ENCODE measurements around the gene PLEKHM2. TPM values are rescaled to one million over a fixed set of nuclear protein-coding genes. Genes with fewer than 3 reads are reported as not detected.

PLEKHM2 gene
- polyA plus RNA-seq, 4 donors = 42.3 to 54.1 (median 49.1) TPM

GRCh38 chr1:15755646-15756040, 71.5 kb downstream of the PLEKHM2 start:
- no peak for DNase-seq (ENCODE audit: low read depth in 4 of 4, low spot score in 2 of 4)

- DNase-seq (ENCODE audit: low read depth in 4 of 4, low spot score in 2 of 4) = no peak
These were observed 72.3 kb downstream of the PLEKHM2 start for GRCh38 chr1:15756143-15757015.

DNA sequence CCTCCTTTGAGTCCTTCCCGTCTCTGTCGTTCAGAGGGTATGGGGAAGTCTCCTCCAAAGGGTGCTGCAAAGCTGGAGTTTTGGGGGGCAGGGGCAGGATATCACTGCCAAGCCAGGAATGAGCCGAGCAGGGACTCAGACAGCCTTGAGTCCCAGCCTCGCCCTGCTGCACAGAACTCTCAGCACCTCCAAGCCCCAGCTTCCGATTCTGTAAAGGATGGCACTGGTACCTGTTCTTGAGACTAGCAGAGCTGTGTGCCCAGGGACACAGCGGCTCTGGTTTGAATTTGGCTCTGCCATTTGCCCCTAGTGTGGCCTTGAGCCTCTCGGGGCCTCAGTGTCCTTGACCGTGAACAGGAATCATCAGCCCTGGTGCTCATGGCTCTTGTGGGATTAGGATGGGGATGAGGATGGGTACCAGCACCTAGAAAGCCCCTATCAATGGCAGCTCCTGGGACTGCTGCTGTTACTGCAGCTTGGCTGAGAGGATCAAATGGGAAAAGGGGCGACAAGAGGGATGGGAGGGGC, 73.0 kb downstream of the PLEKHM2 start:
- DNase-seq (ENCODE audit: low read depth in 4 of 4, low spot score in 2 of 4) = no peak

DNA sequence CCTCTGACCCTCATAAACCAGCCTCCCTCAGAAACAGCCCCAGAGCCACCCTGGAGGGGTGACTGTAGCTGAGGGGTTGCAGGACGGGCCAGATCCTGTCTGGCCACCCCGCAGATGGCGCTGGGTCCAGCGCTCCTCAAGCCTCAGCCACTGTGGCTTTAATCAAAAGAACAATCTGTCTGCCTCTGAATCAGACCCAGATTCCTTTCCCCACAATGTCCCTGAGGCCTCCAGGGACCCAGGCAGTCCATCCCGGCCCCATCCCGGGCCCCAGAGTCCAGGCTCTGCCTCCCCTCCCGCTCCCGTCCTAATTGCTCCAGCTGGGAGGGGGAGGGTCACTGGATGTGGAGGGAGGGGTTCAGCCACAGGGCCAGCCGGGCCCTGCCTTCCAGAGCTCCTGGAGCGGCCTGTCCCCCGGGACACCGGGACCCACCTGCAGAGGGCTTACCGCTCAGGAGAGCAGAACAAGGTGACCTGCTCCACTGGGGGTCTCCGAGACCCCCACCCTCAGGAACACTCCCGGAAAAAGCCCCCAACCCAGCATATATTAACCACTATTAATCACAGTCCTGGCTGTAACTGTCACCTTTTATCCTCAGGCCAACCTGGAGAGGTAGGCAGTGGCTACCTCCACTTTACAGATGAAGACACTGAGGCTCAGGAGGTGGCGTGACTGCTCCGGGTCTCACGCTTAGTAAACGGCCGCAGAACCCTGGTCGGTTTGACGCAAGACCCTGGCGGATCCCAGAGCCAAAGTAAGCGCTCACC, 73.6 kb downstream of the PLEKHM2 start:
- DNase-seq (ENCODE audit: low read depth in 4 of 4, low spot score in 2 of 4) = no peak

GRCh38 chr1:15758343-15758931, 74.3 kb downstream of the PLEKHM2 start, which contains the start of gene FBLIM1:
Gene FBLIM1 (plus strand): TSS chr1:15758795. CDS start chr1:15764984, 6,189 bp downstream.
- no peak for DNase-seq (ENCODE audit: low read depth in 4 of 4, low spot score in 2 of 4)

DNA sequence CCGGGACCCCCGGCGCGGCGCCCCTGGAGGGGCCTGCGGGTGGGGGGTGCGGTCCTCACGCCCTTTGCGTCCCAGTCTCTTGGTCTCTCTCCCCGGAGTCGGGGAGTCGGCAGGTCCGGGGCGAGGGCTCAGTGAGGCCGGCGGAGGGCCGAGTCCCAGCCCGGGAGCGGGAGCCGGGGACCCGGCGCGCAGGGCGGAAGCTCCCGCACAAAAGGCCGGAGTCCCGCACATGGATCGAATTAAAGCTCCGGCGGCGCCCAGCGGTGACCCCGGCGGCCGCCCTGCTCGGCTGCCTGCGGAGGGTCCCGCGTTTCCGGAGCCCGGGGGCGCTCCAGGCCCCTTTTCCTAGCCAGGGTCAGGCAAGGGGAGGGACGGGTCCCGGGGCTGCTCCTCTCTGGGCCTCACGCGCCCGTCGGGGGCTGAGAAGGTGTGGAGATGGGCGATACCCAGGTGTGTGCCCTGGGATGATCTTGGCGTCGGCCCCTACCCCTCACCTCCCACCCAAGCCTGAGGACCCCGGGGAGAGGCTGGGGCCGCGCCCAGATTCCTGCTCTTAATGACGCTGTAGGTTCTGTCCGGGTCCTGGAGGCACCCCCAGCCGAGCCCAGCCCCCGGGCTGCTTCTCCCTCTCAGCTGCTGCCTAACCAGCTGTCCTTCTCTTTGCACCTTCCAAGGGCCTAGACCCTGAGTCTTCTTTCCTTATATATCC, 75.0 kb downstream of the PLEKHM2 start:
- no peak for DNase-seq (ENCODE audit: low read depth in 4 of 4, low spot score in 2 of 4)

- peak in 2 of 4 donors; percentile 49 to 67 for DNase-seq (ENCODE audit: low read depth in 4 of 4, low spot score in 2 of 4)
These were observed 76.5 kb downstream of the PLEKHM2 start for GRCh38 chr1:15760520-15761211.

GRCh38 chr1:15761366-15762128, 77.4 kb downstream of the PLEKHM2 start:
- no peak for DNase-seq (ENCODE audit: low read depth in 4 of 4, low spot score in 2 of 4)

- DNase-seq (ENCODE audit: low read depth in 4 of 4, low spot score in 2 of 4) = no peak
These were observed 78.4 kb downstream of the PLEKHM2 start for GRCh38 chr1:15762546-15762945.

DNA sequence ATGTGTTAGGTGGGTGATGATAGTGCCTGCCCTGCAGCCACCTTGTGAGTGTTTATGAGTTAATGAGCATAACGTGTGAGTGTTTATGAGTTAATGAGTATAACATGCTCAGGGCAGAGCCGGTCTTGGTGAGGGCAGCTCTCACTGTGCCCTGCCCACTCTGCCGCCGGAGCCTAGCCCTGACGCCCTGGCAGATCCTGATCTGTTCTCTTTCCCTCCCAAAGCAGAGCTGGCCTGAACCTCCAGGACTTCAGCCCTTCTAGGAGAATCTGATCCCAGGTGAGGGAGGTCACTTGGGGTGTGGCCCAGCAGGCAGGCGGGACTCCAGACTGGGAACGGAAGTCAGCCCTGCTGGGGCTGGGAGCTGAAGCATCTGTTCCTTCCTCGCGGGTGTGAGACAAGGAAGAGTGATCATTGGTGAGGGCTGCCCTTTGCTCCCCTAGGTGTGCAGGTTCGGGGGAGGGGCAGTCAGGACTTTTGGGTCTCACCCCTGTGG, 80.2 kb downstream of the PLEKHM2 start:
- no peak for DNase-seq (ENCODE audit: low read depth in 4 of 4, low spot score in 2 of 4)

DNA sequence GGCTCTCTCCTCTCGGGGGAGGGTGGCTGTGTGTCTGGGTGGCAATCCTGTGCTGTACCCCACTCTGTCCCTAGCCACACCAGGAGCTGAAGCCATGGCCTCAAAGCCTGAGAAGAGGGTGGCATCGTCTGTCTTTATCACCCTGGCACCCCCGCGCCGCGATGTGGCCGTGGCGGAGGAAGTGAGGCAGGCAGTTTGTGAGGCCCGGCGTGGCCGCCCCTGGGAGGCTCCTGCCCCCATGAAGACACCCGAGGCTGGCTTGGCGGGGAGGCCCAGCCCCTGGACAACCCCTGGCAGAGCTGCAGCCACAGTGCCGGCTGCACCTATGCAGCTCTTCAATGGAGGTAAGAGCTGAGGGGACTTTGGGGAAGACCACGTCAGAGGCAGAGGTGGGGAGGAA, 80.8 kb downstream of the PLEKHM2 start:
- no peak for DNase-seq (ENCODE audit: low read depth in 4 of 4, low spot score in 2 of 4)

DNA sequence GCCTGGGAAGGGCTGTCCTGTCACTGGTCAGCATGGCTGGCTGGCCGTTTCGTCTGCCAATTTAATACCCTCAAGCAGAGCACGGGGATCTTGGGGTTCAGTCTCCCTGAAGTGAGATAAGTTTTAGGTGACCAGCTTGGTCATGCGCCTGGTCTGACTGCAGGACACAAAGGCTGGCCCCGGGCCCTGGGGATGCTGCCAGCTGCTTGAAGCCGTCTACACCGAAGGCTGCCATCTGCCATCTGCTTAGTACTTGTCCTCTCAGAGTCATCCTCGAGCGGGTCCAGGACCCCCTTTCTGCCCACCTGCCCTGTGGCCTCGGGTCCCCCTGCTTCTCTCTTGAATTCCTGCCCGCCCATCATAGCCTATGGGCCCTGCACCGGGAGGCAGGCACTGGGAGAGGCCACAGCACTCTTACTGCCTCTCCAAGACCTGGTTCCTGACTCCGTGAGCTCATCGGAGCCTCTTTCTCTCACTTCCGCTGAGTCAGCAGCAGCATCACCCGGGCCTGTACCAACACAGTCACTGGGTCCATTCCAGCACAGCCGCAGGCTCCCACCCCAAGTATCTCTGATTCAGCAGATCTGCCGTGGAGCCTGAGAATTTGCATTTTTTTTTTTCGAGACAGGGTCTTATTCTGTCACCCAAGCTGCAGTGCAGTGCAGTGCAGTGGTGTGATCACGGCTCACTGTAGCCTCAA, 81.5 kb downstream of the PLEKHM2 start:
- DNase-seq (ENCODE audit: low read depth in 4 of 4, low spot score in 2 of 4) = no peak

- DNase-seq (ENCODE audit: low read depth in 4 of 4, low spot score in 2 of 4) = no peak
These were observed 83.8 kb downstream of the PLEKHM2 start for GRCh38 chr1:15767941-15768340.

DNA sequence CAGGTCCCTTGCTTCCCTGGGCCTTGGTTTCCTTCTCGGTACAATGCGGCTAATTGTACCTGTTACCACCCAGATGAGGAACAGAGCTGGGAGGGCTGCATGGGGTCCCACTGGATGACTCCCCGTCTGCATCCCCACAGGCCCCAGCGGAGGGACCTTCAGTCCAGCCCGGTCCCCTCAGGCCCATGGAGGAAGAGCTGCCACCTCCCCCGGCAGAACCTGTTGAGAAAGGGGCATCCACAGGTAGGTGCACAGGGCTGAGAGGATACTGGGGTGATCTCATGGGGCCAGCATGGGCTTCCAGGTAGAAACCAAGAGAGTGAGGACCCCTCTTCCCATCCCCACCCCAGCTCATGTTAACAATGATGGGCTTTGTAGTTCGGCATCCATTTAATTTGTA, 84.3 kb downstream of the PLEKHM2 start:
- no peak for DNase-seq (ENCODE audit: low read depth in 4 of 4, low spot score in 2 of 4)

DNA sequence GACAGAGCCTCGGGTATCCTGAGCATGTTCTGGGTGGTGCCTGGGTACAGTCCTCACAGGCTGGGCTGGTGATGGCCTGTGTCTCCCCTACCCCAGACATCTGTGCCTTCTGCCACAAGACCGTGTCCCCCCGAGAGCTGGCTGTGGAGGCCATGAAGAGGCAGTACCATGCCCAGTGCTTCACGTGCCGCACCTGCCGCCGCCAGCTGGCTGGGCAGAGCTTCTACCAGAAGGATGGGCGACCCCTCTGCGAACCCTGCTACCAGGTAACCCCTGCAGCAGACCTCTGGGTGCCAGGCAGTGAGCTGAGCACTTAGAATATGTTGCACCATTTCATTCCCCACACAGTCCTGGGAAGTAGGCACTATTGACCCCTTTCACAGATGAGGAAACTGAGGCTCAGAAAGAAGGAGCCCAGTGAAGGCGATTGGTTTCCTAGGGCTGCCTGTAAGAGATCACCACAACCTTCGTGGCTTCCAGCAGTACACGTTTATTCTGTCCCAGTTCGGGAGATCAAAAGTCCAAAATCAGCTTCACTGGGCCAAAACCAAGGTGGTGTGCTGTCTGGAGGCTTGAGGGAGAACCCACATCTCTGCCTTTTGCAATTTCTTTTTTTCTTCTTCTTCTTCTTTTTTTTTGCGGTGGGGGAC, 86.3 kb downstream of the PLEKHM2 start:
- DNase-seq (ENCODE audit: low read depth in 4 of 4, low spot score in 2 of 4) = no peak

GRCh38 chr1:15771836-15772515, 87.9 kb downstream of the PLEKHM2 start:
- DNase-seq (ENCODE audit: low read depth in 4 of 4, low spot score in 2 of 4) = no peak

GRCh38 chr1:15775706-15776105, 91.6 kb downstream of the PLEKHM2 start:
- no peak for DNase-seq (ENCODE audit: low read depth in 4 of 4, low spot score in 2 of 4)
